ENCODE measurements around the gene SMIM27. TPM values are rescaled to one million over a fixed set of nuclear protein-coding genes. Genes with fewer than 3 reads are reported as not detected.
"Not testable (repeated sequence)": the region's sequence is repeated elsewhere in the genome, so short reads cannot be mapped to it uniquely, and the experiment has no call there.

The SMIM27 gene
- total and polyA plus RNA-seq, 2 of the 8 experiments (the other 6 are each of a cell fraction or from before 2014, with no cell fraction given) = 3.6 to 18.1 TPM

GRCh38 chr9:32524558-32524891 is 27.6 kb upstream of the SMIM27 start:
- H3K14ac ChIP-seq (ENCODE audit: insufficient read length); H4K5ac ChIP-seq (ENCODE audit: insufficient read length, low read depth, low read length); H4K20me1 ChIP-seq (replicated peaks in 1 of 2; ENCODE audit: control insufficient read depth in 1 of 2, insufficient read depth in 2 of 2, low read length in 2 of 2); H3K18ac ChIP-seq (ENCODE audit: extremely low read depth, low read length); H2BK120ac ChIP-seq (replicated peaks; ENCODE audit: low read depth, low read length); FAIRE-seq; H2BK5ac ChIP-seq (ENCODE audit: low read depth, low read length); H4K91ac ChIP-seq (replicated peaks; ENCODE audit: insufficient read length, low read length); H3K9ac ChIP-seq (replicated peaks in 1 of 4; ENCODE audit: extremely low read depth in 1 of 4, low read depth in 3 of 4, low read length in 3 of 4); H2BK12ac ChIP-seq (ENCODE audit: low read depth, low read length); H3K79me1 ChIP-seq (ENCODE audit: low read depth, low read length); H4K8ac ChIP-seq (ENCODE audit: extremely low read depth, insufficient read depth, low read length); H3K27me3 ChIP-seq (replicated peaks in 1 of 4; ENCODE audit: control insufficient read depth in 3 of 4, extremely low read depth in 1 of 4, insufficient read depth in 3 of 4, low read length in 3 of 4); H3K23me2 ChIP-seq (ENCODE audit: low read depth, low read length); H3K9me3 ChIP-seq (ENCODE audit: insufficient read depth in 2 of 2, low read depth in 1 of 2, low read length in 1 of 2); H3K4me1 ChIP-seq (replicated peaks in 1 of 4; ENCODE audit: control insufficient read depth in 3 of 4, insufficient read depth in 4 of 4, low read length in 3 of 4); H2AK5ac ChIP-seq (ENCODE audit: low read depth, low read length); H2BK15ac ChIP-seq (ENCODE audit: low read length); H3K23ac ChIP-seq (ENCODE audit: insufficient read length); DNase-seq (ENCODE audit: low read depth in 1 of 2, low spot score in 2 of 2); H3K4ac ChIP-seq (replicated peaks; ENCODE audit: insufficient read length, low read depth, low read length); H3K56ac ChIP-seq (replicated peaks; ENCODE audit: insufficient read length, low read depth, low read length); H3K36me3 ChIP-seq (ENCODE audit: control insufficient read depth in 2 of 4, insufficient read depth in 4 of 4, low read length in 3 of 4); H2AFZ ChIP-seq (ENCODE audit: low read length); H2BK20ac ChIP-seq (ENCODE audit: low read length); H3K27ac ChIP-seq (ENCODE audit: low read depth, low read length): not testable (repeated sequence)
- Histone ChIP-seq H3K79me2 (ENCODE audit: control insufficient read depth in 1 of 2, insufficient read depth in 2 of 2, low read length in 2 of 2) (0 out of 4 replicates have a peak, but pooled peaks cover 0 to 13% of the 10 kb centered on the region in 2 experiments), H3K4me2 (ENCODE audit: insufficient read depth in 1 of 2, low read depth in 2 of 2, low read length in 2 of 2) (peak overlapping the region; percentile 78 to 83), H3K4me3 (ENCODE audit: extremely low read depth in 1 of 4, insufficient read depth in 2 of 4, low read depth in 3 of 4, low read length in 4 of 4) (peak overlapping the region in 1 of 4 experiments; percentile 90; a peak in 2 of 8 replicates)
- WGBS, 2 experiments (ENCODE audit: extremely low coverage in 1 of 2, insufficient coverage in 1 of 2, insufficient read length in 1 of 2, insufficient replicate concordance in 2 of 2, low coverage in 1 of 2, low lambda C conversion rate in 2 of 2, missing lambda C conversion rate in 1 of 2) = 92% methylated on average over 9 of the region's 11 CpGs; no CpG with 5 or more reads in 1 of the 2 experiments
- ChIA-PET POLR2A (ENCODE audit: partially characterized antibody) (interaction anchor here (0.6 to 2.4 kb wide), 5 partner anchors 11 to 486 kb away, joined by 3 to 9 read pairs (median 6); partner anchors contain the start of gene NDUFB6), CTCF (ENCODE audit: partially characterized antibody) (interaction anchor here (1.0 to 2.9 kb wide), 6 partner anchors 12 to 145 kb away, joined by 3 to 20 read pairs (median 5); no protein-coding TSS in a partner anchor)

All from H1 (cell line).